ENCODE data around the gene HHLA2.

Gene HHLA2

DNA sequence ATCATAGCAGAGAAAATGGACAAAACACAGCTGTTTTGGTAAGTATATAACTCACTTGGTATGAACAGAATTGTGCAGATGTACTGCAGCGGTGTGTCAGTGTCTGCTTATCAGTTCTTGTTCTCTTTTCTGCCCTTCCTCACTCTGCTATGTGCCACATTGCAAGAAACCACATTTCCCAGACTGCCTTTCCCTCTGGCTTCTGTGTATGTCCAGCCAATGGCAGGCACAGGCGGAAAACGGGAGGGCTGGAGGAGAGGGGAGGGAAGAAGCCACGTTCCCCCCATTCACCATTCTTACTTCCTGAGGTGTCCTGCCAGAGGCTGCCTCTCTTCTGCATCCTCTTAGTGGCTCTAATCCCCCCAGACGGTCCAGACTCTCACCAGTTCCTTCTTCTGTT lies 15.4 kb downstream of the HHLA2 start:
- Mint-ChIP-seq H3K9me3 (peaks cover 7% of the 10 kb centered on the region), H3K4me3 (peak overlapping the region; percentile 32), H3K36me3 (ENCODE audit: low read depth) (no peaks in the 10 kb centered on the region), H3K4me1 (ENCODE audit: low read depth) (peaks cover 14% of the 10 kb centered on the region), H3K27me3 (no peaks in the 10 kb centered on the region), H3K27ac (no peak overlapping the region)
- intact Hi-C loops (cut with micrococcal nuclease): no loop called here

DNA sequence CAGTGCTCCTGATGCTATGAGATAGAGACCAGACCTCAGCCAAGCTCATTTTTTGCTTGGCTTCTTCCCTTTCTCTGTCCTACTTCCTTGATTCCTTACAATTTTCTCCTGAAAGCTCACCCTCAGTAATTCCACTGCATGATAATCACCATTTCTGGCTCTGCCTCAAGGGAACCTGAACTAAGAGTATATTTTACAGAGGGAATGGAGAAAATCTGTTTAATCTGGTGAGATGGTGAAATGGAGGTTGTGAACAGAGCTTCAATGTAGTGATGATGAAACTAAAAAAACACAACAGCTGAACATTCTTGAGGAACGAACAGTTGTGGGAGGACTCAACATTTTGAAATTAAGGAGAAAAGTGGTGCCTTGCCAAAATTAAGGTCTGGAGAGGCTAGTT lies 16.3 kb downstream of the HHLA2 start:
- Mint-ChIP-seq H3K27me3 (no peaks in the 10 kb centered on the region), H3K4me3 (no peak overlapping the region), H3K4me1 (ENCODE audit: low read depth) (peaks cover 14% of the 10 kb centered on the region), H3K36me3 (ENCODE audit: low read depth) (no peaks in the 10 kb centered on the region), H3K9me3 (peaks cover 7% of the 10 kb centered on the region), H3K27ac (no peak overlapping the region)
- intact Hi-C loops (cut with micrococcal nuclease): no loop called here

DNA sequence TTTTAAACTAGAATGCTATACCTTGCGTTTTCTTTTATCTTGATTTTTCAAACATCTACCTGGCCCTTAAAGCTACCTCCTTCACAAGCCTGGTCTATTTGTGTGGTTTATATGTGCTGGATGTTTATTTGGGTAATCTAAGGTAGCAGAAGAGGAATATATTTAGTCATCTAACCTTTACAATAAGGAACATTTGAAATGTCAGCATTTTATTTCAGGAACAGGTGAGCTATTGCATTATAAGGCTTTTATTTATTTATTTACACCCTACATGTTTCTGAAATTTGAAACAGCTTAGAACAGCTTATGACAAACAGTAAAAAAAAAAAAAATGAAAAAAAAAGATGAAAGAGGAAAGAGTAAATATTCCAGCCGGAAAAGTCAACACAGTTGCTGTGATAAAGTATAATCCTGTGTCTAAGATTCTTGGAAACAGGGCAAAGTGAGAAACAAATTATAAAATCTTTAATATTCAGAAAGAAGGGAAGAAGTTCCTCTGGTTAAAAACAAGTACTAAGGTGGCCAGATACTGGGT lies 19.5 kb downstream of the HHLA2 start:
- Mint-ChIP-seq H3K4me3 (no peak overlapping the region), H3K27me3 (no peaks in the 10 kb centered on the region), H3K36me3 (ENCODE audit: low read depth) (no peaks in the 10 kb centered on the region), H3K4me1 (ENCODE audit: low read depth) (peaks cover 26% of the 10 kb centered on the region), H3K27ac (no peak overlapping the region), H3K9me3 (no peaks in the 10 kb centered on the region)
- intact Hi-C loops (cut with micrococcal nuclease): no loop called here

DNA sequence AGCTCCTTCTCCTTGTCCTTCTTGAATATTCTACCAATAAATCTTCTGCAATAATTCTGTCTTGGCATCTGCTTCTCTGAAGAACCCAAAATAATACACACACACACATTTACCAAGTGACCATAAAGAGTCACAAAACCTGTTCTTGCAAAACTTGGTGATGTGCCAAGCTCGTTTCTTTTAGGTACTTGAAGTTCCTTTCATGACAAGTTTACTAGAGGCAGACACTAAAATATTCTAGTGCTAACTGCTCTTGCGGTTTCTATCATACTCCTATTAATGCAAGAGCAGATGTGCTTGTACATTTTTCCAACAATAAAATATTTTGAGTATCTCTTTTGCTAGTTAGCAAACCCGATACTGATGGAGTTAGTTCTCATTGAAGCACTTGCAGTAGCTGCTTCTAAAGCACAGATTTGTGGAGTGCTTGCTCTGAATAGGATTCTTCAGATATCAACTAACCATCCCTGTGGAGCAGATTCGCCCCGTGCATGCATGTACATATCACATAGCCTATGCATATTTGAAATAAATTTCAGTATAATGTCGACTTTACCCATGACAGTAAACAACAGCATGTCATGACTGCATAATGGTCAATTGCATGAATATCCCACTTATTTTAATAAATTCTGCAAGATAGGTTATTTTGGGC lies 23.2 kb downstream of the HHLA2 start:
- H3K9me3 Mint-ChIP-seq: no peaks in the 10 kb centered on the region
- H3K36me3 Mint-ChIP-seq (ENCODE audit: low read depth): no peaks in the 10 kb centered on the region
- intact Hi-C loops (cut with micrococcal nuclease): no loop called here
- H3K27ac Mint-ChIP-seq: no peak overlapping the region
- no peaks in the 10 kb centered on the region for H3K27me3 Mint-ChIP-seq
- peaks cover 18% of the 10 kb centered on the region for H3K4me1 Mint-ChIP-seq (ENCODE audit: low read depth)
- H3K4me3 Mint-ChIP-seq: no peak overlapping the region

DNA sequence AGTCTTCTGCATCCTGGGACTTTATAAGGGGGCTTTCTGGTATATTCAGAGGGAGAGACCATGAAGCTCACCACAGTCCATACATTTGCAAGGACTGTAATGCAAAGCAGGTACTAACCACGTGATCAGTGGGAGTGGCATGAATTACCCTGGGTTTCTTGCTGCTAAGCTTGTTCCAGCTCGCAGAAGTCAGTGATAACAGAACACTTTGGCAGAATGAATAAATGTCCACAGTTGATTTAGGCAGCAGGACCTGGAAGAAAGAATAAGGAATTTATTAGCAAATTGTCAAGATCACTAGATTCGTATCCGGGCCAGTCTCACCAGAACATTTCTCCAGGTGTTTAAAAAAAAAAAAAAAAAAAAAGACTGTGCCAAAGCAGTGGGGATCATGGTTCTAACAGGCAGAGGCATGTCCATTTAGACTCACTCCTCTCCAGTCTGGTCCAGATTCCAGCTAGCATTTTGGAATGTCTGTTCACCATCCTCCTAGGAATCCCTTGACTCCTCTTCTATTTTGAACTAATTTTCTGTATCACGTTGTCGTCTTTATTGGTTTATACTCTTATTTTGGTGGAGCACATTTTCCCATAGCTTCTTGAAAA lies 24.5 kb downstream of the HHLA2 start:
- Mint-ChIP-seq H3K27ac (no peak overlapping the region), H3K27me3 (no peaks in the 10 kb centered on the region), H3K36me3 (ENCODE audit: low read depth) (no peaks in the 10 kb centered on the region), H3K4me3 (no peak overlapping the region), H3K4me1 (ENCODE audit: low read depth) (peaks cover 18% of the 10 kb centered on the region), H3K9me3 (peaks cover 7% of the 10 kb centered on the region)
- intact Hi-C loops (cut with micrococcal nuclease): no loop called here

DNA sequence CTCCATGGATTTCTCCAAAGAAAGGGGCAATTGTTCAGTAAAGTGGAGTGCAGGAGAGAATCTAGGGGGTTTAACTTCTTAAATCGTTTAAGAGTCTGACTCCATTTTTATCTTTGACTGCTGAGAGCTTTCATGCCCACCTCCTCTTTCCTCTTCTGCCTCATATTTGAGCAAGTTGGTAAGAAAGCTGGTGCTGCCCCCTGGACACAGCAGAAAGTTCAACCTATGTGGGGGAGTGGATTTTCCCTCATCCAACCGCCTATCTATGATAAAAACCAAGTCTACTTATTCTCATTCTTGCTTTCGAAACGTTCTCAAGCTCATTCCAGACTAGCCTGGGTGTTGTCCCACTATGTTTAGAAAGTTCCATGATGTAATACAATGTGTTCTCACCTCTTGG lies 26.0 kb downstream of the HHLA2 start:
- no peak overlapping the region for H3K4me3 Mint-ChIP-seq
- peaks cover 5% of the 10 kb centered on the region for H3K36me3 Mint-ChIP-seq (ENCODE audit: low read depth)
- intact Hi-C loops (cut with micrococcal nuclease): no loop called here
- H3K27me3 Mint-ChIP-seq: no peaks in the 10 kb centered on the region
- peaks cover 18% of the 10 kb centered on the region for H3K4me1 Mint-ChIP-seq (ENCODE audit: low read depth)
- no peak overlapping the region for H3K27ac Mint-ChIP-seq
- H3K9me3 Mint-ChIP-seq: peaks cover 20% of the 10 kb centered on the region

DNA sequence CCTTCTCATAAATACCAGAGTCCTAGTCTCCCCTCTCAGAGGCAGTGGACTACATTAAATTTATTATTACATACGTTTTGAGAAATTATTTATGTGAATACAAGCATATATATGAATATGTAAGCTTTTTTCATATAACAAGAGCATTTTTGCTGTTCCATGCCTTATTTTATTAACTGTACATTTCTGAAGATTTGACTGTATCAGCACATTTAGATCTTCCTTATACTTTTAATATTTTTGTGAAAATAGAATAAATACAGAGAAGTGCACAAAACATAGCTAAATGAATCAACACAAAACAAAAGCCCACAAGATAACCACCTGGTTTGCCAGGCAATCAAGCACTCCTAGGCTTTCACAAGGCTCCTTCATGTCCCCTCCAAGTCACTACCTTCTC lies 27.8 kb downstream of the HHLA2 start:
- H3K27me3 Mint-ChIP-seq: no peaks in the 10 kb centered on the region
- H3K36me3 Mint-ChIP-seq (ENCODE audit: low read depth): peaks cover 6% of the 10 kb centered on the region
- H3K4me3 Mint-ChIP-seq: no peak overlapping the region
- intact Hi-C loops (cut with micrococcal nuclease): no loop called here
- H3K4me1 Mint-ChIP-seq (ENCODE audit: low read depth): peaks cover 20% of the 10 kb centered on the region
- no peak overlapping the region for H3K27ac Mint-ChIP-seq
- H3K9me3 Mint-ChIP-seq: peaks cover 24% of the 10 kb centered on the region

DNA sequence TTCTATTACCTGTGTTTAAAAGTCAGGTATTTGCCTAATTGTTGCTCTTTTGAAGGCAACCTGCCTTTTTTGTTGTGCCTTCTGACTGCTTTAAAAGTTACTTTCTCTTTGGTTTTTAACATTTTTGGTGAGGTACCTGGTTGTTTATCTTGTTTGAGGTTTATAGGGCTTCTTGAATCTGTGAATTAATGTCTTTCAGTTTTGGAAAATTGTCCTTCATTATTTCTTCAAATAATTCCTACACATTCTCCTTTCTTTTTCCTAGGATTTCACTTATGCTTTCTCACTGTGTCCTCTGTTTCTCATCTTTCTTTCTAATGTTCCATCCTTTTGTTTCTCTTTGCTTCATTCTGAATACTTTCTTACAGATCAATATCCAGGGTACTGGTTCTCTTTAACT lies 30.8 kb downstream of the HHLA2 start:
- no peaks in the 10 kb centered on the region for H3K27me3 Mint-ChIP-seq
- peaks cover 6% of the 10 kb centered on the region for H3K36me3 Mint-ChIP-seq (ENCODE audit: low read depth)
- peaks cover 18% of the 10 kb centered on the region for H3K4me1 Mint-ChIP-seq (ENCODE audit: low read depth)
- no peak overlapping the region for H3K4me3 Mint-ChIP-seq
- H3K9me3 Mint-ChIP-seq: peaks cover 24% of the 10 kb centered on the region
- no peak overlapping the region for H3K27ac Mint-ChIP-seq
- intact Hi-C loops (cut with micrococcal nuclease): no loop called here

DNA sequence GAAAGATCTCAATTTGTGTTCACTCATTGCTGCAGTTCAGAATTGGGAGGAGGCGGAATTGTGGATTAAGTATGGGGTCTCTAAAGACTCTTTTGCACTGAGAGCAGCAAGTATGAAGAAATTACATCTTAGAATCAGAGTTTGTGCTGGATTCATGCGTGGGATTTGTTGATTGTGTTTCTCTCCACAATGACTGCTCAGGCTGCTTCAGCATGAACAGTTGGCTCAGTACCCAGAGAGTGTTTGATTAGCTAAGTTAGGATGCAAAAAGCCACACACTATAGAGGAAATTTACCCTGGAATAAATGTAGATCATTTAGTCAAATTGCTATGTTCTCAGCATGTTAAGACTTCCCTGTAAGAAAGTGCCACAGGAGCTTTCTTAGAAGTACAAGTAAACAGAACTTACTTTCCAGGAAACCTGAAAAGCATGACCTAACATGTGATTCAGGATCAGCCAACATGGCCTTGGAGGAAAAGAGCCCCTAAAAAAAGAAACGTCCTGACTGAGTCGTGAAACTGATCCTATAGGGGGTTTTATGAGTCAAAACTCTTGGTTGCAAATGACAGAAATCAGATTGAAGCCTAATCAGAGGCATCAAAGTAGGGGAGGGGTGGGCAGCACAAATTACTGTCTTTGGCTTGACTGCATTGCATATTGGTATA lies 32.6 kb downstream of the HHLA2 start:
- Mint-ChIP-seq H3K27ac (peak overlapping the region; percentile 43), H3K27me3 (no peaks in the 10 kb centered on the region), H3K9me3 (peaks cover 24% of the 10 kb centered on the region), H3K4me3 (no peak overlapping the region), H3K4me1 (ENCODE audit: low read depth) (peaks cover 18% of the 10 kb centered on the region), H3K36me3 (ENCODE audit: low read depth) (peaks cover 6% of the 10 kb centered on the region)
- intact Hi-C loops (cut with micrococcal nuclease): no loop called here

DNA sequence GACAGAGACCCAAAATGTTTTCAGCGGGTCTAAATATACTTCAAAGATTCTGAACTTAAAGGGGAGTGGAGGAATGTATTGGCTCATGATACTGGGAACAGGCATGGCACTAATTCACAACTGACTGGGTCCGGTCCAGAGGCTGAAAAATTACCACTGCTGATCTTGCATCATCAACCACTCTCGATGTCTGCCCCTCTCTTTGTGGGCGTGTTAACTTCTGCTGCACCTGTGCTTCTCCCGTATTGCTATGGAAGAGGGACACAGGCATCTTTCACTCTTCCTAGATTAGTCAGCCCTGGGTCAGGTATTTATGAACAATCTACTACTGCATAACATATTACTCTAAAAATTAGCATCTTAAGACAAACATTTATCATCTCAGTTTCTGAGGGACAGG lies 33.2 kb downstream of the HHLA2 start:
- peaks cover 24% of the 10 kb centered on the region for H3K9me3 Mint-ChIP-seq
- peaks cover 18% of the 10 kb centered on the region for H3K4me1 Mint-ChIP-seq (ENCODE audit: low read depth)
- intact Hi-C loops (cut with micrococcal nuclease): no loop called here
- no peak overlapping the region for H3K4me3 Mint-ChIP-seq
- H3K36me3 Mint-ChIP-seq (ENCODE audit: low read depth): peaks cover 6% of the 10 kb centered on the region
- H3K27ac Mint-ChIP-seq: peak overlapping the region; percentile 43
- no peaks in the 10 kb centered on the region for H3K27me3 Mint-ChIP-seq

DNA sequence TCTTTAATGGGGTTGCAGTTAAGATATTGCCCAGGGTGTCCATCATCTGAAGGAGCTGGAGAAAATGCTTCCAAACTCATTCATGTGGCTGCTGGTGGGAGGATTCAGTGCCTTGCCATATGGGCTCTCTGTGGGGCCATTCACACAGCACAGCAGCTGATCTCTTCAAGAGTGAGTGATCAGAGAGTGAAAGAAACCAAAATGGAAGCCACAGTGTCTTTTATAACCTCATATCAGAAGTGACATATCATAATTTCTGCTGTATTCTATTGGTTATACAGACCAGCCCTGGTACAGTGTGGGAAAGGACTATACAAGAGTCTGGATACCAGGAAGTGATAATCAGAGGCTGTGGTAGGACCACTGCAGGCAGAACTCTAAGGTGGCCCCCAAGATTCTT lies 33.6 kb downstream of the HHLA2 start:
- Mint-ChIP-seq H3K27me3 (no peaks in the 10 kb centered on the region), H3K27ac (peak overlapping the region; percentile 43)

DNA sequence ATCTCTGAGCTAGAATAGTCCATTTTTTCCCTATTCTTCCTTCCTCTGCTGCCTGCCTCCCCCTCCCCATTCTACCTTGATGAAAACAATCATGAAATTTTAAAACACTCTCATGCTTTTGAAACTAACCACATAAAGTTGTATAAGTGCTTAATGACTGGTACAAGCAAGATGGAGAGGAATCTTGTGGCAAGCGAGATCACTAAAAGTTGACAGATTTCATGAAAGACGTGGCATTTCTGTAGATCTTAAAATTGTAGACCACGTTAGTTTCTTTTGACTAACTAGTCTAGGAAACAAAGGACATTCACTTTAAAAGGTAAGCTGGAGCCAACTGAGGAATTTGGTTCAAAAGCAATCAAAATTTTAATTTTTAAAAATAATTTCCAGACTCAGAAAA lies 35.4 kb downstream of the HHLA2 start:
- Mint-ChIP-seq H3K27ac (no peak overlapping the region), H3K27me3 (no peaks in the 10 kb centered on the region), H3K4me1 (ENCODE audit: low read depth) (peaks cover 18% of the 10 kb centered on the region), H3K9me3 (peaks cover 10% of the 10 kb centered on the region), H3K36me3 (ENCODE audit: low read depth) (peaks cover 6% of the 10 kb centered on the region), H3K4me3 (no peak overlapping the region)
- intact Hi-C loops (cut with micrococcal nuclease): no loop called here

More for the DNA sequence above, 33.6 kb downstream of the HHLA2 start:
- intact Hi-C loops (cut with micrococcal nuclease): no loop called here
- Mint-ChIP-seq H3K4me3 (no peak overlapping the region), H3K36me3 (ENCODE audit: low read depth) (peaks cover 6% of the 10 kb centered on the region), H3K4me1 (ENCODE audit: low read depth) (peaks cover 18% of the 10 kb centered on the region), H3K9me3 (peaks cover 24% of the 10 kb centered on the region)

DNA sequence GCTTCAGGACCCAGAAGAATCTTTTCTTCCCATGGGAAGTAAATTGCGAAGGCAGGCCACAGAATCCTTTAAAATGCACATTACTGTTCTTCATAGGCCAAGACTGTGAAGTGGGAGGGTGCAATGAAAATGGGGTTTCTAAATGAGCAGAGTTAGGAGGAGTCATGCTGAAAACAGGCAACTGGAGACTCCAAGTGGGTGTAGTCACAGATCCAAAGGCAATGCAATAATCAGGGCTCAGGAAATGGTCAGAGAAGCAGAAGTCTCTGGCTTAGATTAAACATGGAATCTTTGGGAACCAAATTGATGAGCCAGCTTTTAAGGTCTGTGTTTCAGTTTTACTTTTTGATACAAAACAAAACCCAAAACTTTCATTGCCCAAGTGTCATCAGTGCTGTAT lies 37.6 kb downstream of the HHLA2 start:
- intact Hi-C loops (cut with micrococcal nuclease): no loop called here

DNA sequence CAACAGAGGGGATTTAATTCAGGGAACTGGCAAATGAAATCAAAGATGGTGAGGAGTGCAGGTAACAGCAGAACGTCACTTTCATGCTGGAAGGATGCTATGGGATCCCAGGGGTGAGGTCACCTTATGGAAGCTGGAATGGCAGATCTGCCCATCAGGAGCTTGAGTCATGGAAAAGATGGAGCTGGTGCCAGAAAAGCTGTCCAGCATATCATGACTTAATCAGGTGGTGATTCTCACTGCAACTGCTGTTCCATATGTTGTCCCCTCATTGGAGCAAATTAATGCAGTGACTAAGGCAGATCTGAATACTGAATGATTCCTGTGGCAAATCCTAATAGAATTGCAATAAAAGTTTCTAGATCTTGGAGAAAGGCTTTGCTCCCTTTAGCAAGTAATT lies 38.4 kb downstream of the HHLA2 start:
- intact Hi-C loops (cut with micrococcal nuclease): no loop called here
- no peaks in the 10 kb centered on the region for H3K9me3 Mint-ChIP-seq
- H3K27me3 Mint-ChIP-seq: no peaks in the 10 kb centered on the region
- H3K4me1 Mint-ChIP-seq (ENCODE audit: low read depth): peaks cover 2% of the 10 kb centered on the region
- H3K36me3 Mint-ChIP-seq (ENCODE audit: low read depth): no peaks in the 10 kb centered on the region
- H3K4me3 Mint-ChIP-seq: no peak overlapping the region
- H3K27ac Mint-ChIP-seq: no peak overlapping the region

More for the DNA sequence above, 37.6 kb downstream of the HHLA2 start:
- H3K36me3 Mint-ChIP-seq (ENCODE audit: low read depth): no peaks in the 10 kb centered on the region
- no peak overlapping the region for H3K4me3 Mint-ChIP-seq
- H3K27ac Mint-ChIP-seq: no peak overlapping the region
- peaks cover 10% of the 10 kb centered on the region for H3K4me1 Mint-ChIP-seq (ENCODE audit: low read depth)
- H3K27me3 Mint-ChIP-seq: no peaks in the 10 kb centered on the region
- H3K9me3 Mint-ChIP-seq: no peaks in the 10 kb centered on the region
